Liver (tissue), 9 donors: ENCODE results near the gene PTGER2. TPM values are rescaled to one million over a fixed set of nuclear protein-coding genes. Genes with fewer than 3 reads are reported as not detected.

ENCODE experiments used
- DNase-seq: peaks from one replicate; pipeline ENCODE4 v3.0.0-alpha.2; 2017; ENCODE audit warnings: low spot score
- H3K27ac ChIP-seq, 2 donors: one replicate each; pipeline ENCODE4 v1.7.0; 2013; ENCODE audit warnings: inconsistent platforms in 2 of 2, low read length in 2 of 2, control low read depth in 1 of 2, low read depth in 1 of 2, mild to moderate bottlenecking in 1 of 2
- H3K27me3 ChIP-seq, 4 donors: one replicate each; pipeline versions ENCODE4 v1.6.1 to v1.7.0; 2013; ENCODE audit warnings: low read length in 3 of 4, inconsistent platforms in 1 of 4, mild to moderate bottlenecking in 1 of 4, moderate library complexity in 1 of 4; ENCODE audit not compliant: control insufficient read depth in 4 of 4, insufficient read depth in 4 of 4
- H3K36me3 ChIP-seq, 4 donors: one replicate each; pipeline versions ENCODE4 v1.6.1 to v1.7.0; 2013; ENCODE audit warnings: low read length in 3 of 4, mild to moderate bottlenecking in 3 of 4, low read depth in 1 of 4, moderate library complexity in 1 of 4; ENCODE audit not compliant: control insufficient read depth in 4 of 4, insufficient read depth in 3 of 4
- H3K4me1 ChIP-seq, 4 donors: one replicate each; pipeline versions ENCODE4 v1.6.1 to v1.7.0; 2013; ENCODE audit warnings: low read length in 3 of 4, mild to moderate bottlenecking in 3 of 4, moderate library complexity in 1 of 4; ENCODE audit not compliant: control insufficient read depth in 4 of 4, insufficient read depth in 4 of 4
- H3K4me3 ChIP-seq, 3 donors: one replicate each; pipeline versions ENCODE4 v1.6.1 to v1.7.0; 2013; ENCODE audit warnings: low read length in 3 of 3, control low read depth in 1 of 3, low read depth in 1 of 3, mild to moderate bottlenecking in 1 of 3
- H3K9ac ChIP-seq, 2 donors: one replicate each; pipeline ENCODE4 v1.7.0; 2013; ENCODE audit warnings: low read length in 2 of 2, mild to moderate bottlenecking in 2 of 2, moderate library complexity in 2 of 2, control low read depth in 1 of 2, low read depth in 1 of 2
- H3K9me3 ChIP-seq, 4 donors: one replicate each; pipeline versions ENCODE4 v1.6.1 to v1.7.0; 2013; ENCODE audit warnings: low read length in 3 of 4; ENCODE audit not compliant: control insufficient read depth in 4 of 4
- EGR1 ChIP-seq, 2 donors: IDR thresholded peaks; 2 replicates each; pipeline ENCODE4 v1.6.1; 2016 to 2018; ENCODE audit warnings: antibody characterized with exemption in 2 of 2, low read depth in 2 of 2
- FOXA1 ChIP-seq: IDR thresholded peaks from 2 replicates; pipeline ENCODE4 v1.6.1; 2016; ENCODE audit warnings: antibody characterized with exemption
- FOXA2 ChIP-seq: IDR thresholded peaks from 2 replicates; pipeline ENCODE4 v1.6.1; 2016; ENCODE audit warnings: antibody characterized with exemption
- GABPA ChIP-seq, 2 donors: IDR thresholded peaks in 1 of 2; conservative IDR thresholded peaks in 1 of 2; 2 replicates each; pipeline ENCODE4 v1.6.1; 2016; ENCODE audit warnings: antibody characterized with exemption in 2 of 2, mild to moderate bottlenecking in 1 of 2, moderate library complexity in 1 of 2
- HNF4G ChIP-seq: IDR thresholded peaks from 2 replicates; pipeline ENCODE4 v1.6.1; 2016; ENCODE audit warnings: antibody characterized with exemption
- JUND ChIP-seq, 2 donors: IDR thresholded peaks; 2 replicates each; pipeline ENCODE4 v1.6.1; 2016; ENCODE audit warnings: antibody characterized with exemption in 2 of 2
- NR2F2 ChIP-seq: IDR thresholded peaks from 2 replicates; pipeline ENCODE4 v1.6.1; 2016; ENCODE audit warnings: antibody characterized with exemption
- RAD21 ChIP-seq, 2 donors: IDR thresholded peaks; 2 replicates each; pipeline ENCODE4 v1.6.1; 2016; ENCODE audit warnings: antibody characterized with exemption in 2 of 2, mild to moderate bottlenecking in 2 of 2
- SP1 ChIP-seq: IDR thresholded peaks from 2 replicates; pipeline ENCODE4 v1.6.1; 2018; ENCODE audit warnings: antibody characterized with exemption, mild to moderate bottlenecking
- TAF1 ChIP-seq: conservative IDR thresholded peaks from 2 replicates; pipeline ENCODE4 v1.6.1; 2016; ENCODE audit warnings: antibody characterized with exemption, mild to moderate bottlenecking
- WGBS: extraction: QIAGEN DNeasy Blood & Tissue Kit; methylation state at CpG from one replicate; pipeline ENCODE4 v1.1.7; 2013; 5-methylcytosine and 5-hydroxymethylcytosine counted together
- polyA plus RNA-seq, 2 donors: library from polyadenylated mRNA; stranded (reverse) in 1 of 2; unstranded in 1 of 2; fragments of 200-250 nt in 1 of 2; fragments of >200 nt in 1 of 2; fragmentation: Nextera tagmentation in 1 of 2; extraction: Ambion mirVana in 1 of 2; gene quantifications; one replicate each; pipeline versions ENCODE4 v1.2.1 to v1.2.3, GENCODE V29; 2013 to 2015
- total RNA-seq, 2 donors: library from RNA; depleted of rRNA; stranded (reverse); fragments of >200 nt; gene quantifications; one replicate each; pipeline ENCODE4 v1.2.3, GENCODE V29; 2014
- TF ChIP-seq, protein P1 (sequence below): IDR thresholded peaks from 2 replicates; pipeline ENCODE4 v1.6.1; 2016; ENCODE audit warnings: antibody characterized with exemption
- TF ChIP-seq, protein P2 (sequence below): fragments of 150-350 bp; IDR thresholded peaks from 2 replicates; pipeline ENCODE4 v1.5.1; 2017; ENCODE audit warnings: improper control_type of control experiment, low read depth, low read length; ENCODE audit not compliant: missing input control
- donor health status: healthy.
- donor health status: healthy.
- donor health status: healthy.
- donor health status: healthy.
- donor health status: healthy.

PTGER2 gene
- total and polyA plus RNA-seq, 4 donors, result 0.36 to 1.9 (median 0.81) TPM

- TF ChIP-seq FOXA2 (no peak), HNF4G (no peak)
- TF ChIP-seq, protein P1, sequence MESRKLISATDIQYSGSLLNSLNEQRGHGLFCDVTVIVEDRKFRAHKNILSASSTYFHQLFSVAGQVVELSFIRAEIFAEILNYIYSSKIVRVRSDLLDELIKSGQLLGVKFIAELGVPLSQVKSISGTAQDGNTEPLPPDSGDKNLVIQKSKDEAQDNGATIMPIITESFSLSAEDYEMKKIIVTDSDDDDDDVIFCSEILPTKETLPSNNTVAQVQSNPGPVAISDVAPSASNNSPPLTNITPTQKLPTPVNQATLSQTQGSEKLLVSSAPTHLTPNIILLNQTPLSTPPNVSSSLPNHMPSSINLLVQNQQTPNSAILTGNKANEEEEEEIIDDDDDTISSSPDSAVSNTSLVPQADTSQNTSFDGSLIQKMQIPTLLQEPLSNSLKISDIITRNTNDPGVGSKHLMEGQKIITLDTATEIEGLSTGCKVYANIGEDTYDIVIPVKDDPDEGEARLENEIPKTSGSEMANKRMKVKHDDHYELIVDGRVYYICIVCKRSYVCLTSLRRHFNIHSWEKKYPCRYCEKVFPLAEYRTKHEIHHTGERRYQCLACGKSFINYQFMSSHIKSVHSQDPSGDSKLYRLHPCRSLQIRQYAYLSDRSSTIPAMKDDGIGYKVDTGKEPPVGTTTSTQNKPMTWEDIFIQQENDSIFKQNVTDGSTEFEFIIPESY, result no peak
- TF ChIP-seq, protein P2, sequence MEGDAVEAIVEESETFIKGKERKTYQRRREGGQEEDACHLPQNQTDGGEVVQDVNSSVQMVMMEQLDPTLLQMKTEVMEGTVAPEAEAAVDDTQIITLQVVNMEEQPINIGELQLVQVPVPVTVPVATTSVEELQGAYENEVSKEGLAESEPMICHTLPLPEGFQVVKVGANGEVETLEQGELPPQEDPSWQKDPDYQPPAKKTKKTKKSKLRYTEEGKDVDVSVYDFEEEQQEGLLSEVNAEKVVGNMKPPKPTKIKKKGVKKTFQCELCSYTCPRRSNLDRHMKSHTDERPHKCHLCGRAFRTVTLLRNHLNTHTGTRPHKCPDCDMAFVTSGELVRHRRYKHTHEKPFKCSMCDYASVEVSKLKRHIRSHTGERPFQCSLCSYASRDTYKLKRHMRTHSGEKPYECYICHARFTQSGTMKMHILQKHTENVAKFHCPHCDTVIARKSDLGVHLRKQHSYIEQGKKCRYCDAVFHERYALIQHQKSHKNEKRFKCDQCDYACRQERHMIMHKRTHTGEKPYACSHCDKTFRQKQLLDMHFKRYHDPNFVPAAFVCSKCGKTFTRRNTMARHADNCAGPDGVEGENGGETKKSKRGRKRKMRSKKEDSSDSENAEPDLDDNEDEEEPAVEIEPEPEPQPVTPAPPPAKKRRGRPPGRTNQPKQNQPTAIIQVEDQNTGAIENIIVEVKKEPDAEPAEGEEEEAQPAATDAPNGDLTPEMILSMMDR, result no peak
- H3K4me1 ChIP-seq, result no peaks in the 10 kb centered on the region
- 83% methylated on average over 2 of the region's 2 CpGs for WGBS
- H3K9me3 ChIP-seq, result no peaks in the 10 kb centered on the region
- H3K4me3 ChIP-seq, result no peak overlapping the region
- no peak overlapping the region for H3K27ac ChIP-seq
- no peak for DNase-seq
- no peak overlapping the region for H3K9ac ChIP-seq
- H3K27me3 ChIP-seq, result no peaks in the 10 kb centered on the region
- H3K36me3 ChIP-seq, result no peaks in the 10 kb centered on the region
Measured at GRCh38 chr14:52336241-52336640, 22.1 kb downstream of the PTGER2 start.

GRCh38 chr14:52338051-52338681, 24.1 kb downstream of the PTGER2 start:
- Histone ChIP-seq H3K36me3 (no peaks in the 10 kb centered on the region), H3K4me1 (no peaks in the 10 kb centered on the region), H3K27ac (no peak overlapping the region), H3K4me3 (no peak overlapping the region), H3K9me3 (no peaks in the 10 kb centered on the region), H3K9ac (no peak overlapping the region), H3K27me3 (no peaks in the 10 kb centered on the region)
- no peak for DNase-seq
- no peak for TF ChIP-seq NR2F2
- TF ChIP-seq EGR1 (IDR thresholded peaks at IDR 0.05; ENCODE audit: low read depth in 2 of 2), result no peak
- no peak for TF ChIP-seq SP1
- TF ChIP-seq, protein P2, result no peak
- TF ChIP-seq JUND (IDR thresholded peaks at IDR 0.05), result no peak
- no peak for TF ChIP-seq RAD21 (IDR thresholded peaks at IDR 0.05)
- WGBS, result 90% methylated on average over 1 of the region's 1 CpG

GRCh38 chr14:52339262-52339661, 25.1 kb downstream of the PTGER2 start:
- H3K4me1 ChIP-seq, result no peaks in the 10 kb centered on the region
- TF ChIP-seq JUND (IDR thresholded peaks at IDR 0.05) (no peak), FOXA1 (no peak), TAF1 (no peak), GABPA (IDR thresholded peaks at IDR 0.05 in 1 of 2, conservative IDR thresholded peaks at IDR 0.05 in 1 of 2) (no peak)
- TF ChIP-seq, protein P2, result no peak
- H3K27ac ChIP-seq, result no peak overlapping the region
- 86% methylated on average over 1 of the region's 1 CpG for WGBS
- no peak overlapping the region for H3K4me3 ChIP-seq
- no peak for DNase-seq
- no peaks in the 10 kb centered on the region for H3K9me3 ChIP-seq
- H3K27me3 ChIP-seq, result no peaks in the 10 kb centered on the region
- H3K36me3 ChIP-seq, result no peaks in the 10 kb centered on the region
- no peak overlapping the region for H3K9ac ChIP-seq
